Limb (tissue), 2 donors: ENCODE measurements around the gene PIK3CA.
"Not testable (repeated sequence)": the region's sequence is repeated elsewhere in the genome, so short reads cannot be mapped to it uniquely, and the experiment has no call there.

ENCODE experiments used
- DNase-seq, 2 donors: peaks; one replicate each; pipeline ENCODE4 v3.0.0-alpha.2; 2016; ENCODE audit errors: extremely low spot score in 2 of 2

The PIK3CA gene

DNA sequence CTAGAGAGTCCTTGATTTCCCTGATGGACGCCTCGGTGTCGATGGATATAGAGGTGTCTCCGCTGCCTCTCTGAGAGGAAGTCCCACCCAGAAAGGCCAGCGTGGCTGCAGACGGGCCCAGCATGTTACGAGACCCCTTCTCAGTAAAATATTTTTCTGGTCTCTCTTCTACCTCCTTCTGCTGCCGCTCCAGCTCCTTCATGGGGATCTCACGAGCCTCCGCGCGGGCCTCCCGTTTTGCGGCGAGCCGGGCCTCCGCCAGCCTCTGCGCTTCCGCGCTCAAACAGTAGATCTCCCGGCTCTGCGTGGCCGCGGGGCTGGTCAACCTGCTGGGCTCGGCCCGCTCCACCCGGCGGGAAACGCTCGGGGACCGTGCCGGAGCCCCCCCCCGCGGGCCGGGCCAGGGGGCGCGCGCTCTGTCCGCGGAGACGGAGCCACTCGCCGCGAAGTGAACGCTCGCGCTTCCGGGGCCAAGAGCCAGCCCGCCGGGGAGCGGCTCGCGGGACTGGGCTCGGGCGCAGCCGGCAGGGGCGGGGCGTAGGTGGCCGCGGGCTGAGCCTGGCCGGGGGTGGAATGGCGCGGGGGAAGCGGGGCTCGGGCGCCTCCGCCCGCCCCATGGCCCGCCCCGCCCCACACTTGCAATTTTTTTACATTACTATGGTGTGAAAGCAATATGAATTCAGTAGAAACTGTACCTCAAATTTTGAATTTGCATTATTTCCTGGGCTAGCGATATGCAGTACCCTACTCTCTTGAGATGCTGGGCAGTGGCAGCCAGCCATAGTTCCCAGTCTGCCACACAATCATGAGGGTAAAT lies 113.0 kb downstream of the PIK3CA start:
- DNase-seq: peak; percentile 34 to 77

DNA sequence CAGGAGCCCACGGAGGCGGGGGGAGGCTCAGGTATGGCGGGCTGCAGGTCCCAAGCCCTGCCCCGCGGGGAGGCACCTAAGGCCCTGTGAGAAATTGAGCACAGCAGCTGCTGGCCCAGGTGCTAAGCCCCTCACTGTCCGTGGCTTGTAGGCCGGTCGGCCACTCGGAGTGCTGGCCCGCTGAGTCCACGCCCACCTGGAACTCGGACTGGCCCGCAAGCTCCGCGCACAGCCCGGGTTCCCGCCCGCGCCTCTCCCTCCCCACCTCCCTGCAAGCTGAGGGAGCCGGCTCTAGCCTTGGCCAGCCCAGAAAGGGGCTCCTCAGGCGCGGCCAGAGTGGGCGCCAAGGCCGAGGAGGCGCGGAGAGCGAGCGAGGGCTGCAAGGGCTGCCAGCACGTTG lies 115.0 kb downstream of the PIK3CA start:
- no peak for DNase-seq

DNA sequence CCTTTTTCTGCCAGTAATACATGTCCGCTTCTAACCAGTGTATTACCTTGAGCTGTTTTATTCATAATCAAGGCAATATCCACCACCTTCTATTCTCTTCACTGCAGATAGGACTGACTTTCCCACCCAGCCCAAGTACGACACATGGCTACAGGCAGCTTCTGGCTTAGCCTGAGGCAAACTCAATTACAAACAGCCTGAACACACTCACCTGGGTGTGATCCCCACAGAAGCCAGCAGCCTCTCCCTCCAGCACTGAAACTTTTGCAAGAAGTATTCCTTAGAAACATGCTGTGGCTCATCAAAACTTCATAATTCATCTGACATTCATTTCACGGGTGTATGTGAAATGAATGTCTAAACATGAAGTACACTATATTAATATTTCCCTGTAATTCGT lies 116.3 kb downstream of the PIK3CA start:
- no peak for DNase-seq

DNA sequence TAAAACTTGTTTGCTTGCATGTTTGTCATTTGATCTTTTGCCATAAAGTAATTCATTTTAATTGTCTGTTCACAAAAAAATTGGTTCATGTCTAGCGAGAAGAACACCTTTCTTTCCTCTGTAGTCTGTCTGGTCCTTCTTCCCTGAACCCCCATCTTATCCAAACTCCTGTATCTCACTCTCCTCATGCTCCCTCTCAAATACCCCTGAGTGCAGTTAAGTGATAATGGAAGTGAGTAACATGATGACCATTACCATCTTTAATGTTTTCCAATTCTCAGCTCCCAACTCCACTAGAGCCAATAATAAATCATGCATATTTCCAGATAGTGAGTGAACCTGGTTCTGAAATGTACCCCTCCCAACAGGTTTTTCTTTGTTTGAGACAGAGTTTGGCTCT lies 116.9 kb downstream of the PIK3CA start:
- DNase-seq: no peak

DNA sequence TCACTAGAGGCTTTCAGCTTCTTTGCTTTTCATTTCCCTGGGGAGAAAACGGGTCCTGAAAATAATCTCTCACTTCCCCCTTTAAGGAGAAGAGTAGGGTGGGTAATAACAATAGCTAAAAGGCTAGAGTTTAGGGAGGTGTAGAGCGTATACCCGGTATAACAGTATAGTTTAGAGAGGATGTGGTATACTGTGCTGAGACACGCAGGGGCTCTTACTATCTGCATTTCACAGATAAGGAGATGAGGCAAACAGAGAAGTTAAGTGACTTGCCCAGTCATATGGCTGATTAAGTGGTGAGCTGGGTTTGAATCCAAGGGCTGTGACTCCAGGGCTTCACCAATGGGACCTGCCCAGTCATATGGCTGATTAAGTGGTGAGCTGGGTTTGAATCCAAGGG lies 117.7 kb downstream of the PIK3CA start:
- DNase-seq: no peak

DNA sequence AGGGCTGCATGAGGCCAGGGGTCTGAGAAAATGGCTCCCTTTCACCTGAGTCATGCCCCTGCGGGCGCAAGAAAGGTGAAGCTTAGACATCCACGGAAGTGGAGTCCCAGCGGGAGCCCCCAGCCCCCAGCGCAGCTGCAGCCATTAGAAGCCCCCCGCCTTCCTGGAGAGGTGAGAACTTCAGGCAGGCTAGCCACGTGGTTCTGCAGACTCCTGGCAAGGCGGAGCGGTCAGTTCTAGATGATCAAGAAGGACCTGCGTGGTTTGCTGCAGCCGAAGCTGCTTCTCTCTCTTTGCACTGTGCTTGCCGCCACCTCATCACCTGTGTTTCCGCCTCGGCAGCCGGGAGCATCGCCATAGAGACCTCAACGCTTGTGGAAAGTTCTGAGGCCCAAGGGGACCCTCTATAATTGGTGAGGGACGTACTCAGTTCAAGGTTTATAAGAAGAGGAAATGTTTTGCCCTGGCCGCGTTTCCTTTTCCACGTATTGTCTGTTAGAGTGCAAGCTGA lies 118.6 kb downstream of the PIK3CA start:
- DNase-seq: no peak

DNA sequence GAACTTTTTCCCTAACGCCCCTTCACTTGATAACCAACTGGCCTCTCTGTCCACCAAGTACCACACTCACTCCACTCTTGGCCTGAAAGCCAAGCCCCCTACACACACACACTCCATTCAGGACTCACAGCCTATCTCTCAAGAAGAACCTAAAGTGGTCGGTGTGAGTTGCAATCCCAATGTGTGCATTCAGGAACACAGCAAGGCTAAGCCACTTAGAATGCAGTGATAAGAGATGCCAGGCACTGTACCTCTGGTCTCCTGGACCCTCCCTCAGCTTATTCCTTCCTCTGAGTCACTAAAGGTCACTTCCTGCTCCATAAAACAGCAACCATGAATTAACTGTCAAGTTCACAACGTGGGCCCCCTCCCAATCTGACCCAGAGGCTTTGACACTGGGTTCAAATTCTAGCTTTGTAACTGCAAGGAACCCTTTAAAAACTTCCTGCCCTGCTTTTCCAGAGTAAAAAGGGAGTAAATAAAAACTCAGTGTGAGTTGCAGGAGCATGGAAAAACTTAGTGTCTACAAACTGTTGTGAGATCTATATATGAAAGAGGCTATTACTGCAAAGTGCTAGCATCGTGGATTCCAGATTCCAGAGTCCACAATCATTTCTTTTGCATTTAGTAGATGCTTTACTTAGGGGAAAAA lies 120.4 kb downstream of the PIK3CA start:
- no peak for DNase-seq

DNA sequence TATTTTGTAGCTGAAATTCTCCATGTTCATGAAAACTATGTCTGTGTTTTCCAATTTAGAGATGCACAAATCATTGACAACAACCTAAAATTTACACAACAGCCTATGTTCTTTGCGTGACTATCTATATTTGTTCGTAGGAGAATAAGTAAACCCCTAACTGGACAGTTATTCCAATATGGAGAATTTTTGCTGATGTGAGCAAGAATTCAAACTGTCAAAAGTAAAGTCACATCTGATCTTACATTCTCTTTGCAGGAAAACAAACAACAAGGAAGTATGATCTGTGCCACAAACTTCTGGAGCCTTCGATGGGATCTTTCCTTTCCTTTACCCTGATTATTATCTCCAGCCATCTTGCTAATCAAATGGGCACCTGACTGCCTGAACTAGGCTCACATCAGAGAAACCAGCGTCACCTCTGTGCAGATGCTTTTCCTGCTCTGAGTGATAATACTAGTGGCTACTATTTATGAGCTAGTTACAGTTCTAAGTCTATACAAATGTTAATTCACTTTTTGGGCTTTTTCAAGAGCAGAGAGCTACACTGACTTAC lies 121.1 kb downstream of the PIK3CA start:
- DNase-seq: no peak

DNA sequence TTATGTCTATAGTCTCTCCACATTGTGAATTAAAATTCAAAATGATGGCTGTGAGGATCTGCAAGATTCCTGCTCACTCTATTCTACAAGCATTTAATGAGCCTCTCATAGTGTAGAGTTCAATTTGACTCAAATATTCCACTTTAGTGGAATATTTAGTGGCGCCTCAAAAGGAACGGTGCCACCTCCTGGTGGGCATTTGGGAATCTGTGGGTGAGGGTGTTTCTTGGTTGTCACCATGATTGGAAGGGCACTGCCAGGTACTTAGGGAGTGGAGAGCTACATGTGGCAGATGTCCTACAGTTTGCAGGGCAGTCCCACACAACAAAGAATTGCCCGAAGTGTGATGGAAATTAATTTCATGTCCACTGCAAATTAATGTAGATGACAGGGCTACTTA lies 124.2 kb downstream of the PIK3CA start:
- DNase-seq: no peak

DNA sequence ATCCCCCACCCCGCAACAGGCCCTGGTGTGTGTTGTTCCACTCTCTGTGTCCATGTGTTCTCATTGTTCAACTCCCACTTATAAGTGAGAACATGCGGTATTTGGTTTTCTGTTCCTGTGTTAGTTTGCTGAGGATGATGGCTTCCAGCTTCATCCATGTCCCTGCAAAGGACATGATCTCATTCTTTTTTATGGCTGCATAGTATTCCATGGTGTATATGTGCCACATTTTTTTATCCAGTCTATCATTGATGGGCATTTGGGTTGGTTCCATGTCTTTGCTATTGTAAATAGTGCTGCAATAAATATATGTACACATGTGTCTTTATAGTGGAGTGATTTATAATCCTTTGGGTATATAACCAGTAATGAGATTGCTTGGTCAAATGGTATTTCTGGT lies 126.3 kb downstream of the PIK3CA start:
- not testable (repeated sequence) for DNase-seq

DNA sequence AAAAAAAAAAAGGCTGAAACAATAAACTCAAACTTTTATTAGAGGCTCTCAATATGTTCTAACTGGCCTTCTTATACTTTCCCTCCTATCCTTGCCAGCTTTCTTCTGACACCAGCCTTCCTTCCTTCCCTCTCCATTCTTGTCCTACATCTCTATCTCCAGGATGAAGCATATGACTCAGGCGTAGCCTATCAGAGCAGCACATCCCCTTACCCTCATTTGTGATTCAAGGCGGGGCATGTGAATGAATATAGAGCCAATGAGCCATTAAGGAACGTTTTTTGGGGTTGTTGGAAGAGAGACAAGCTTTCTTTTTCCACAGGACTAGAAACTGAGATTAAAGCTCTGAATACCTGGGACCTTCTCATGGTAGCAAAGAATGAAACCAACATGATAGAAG lies 127.8 kb downstream of the PIK3CA start:
- DNase-seq: no peak

DNA sequence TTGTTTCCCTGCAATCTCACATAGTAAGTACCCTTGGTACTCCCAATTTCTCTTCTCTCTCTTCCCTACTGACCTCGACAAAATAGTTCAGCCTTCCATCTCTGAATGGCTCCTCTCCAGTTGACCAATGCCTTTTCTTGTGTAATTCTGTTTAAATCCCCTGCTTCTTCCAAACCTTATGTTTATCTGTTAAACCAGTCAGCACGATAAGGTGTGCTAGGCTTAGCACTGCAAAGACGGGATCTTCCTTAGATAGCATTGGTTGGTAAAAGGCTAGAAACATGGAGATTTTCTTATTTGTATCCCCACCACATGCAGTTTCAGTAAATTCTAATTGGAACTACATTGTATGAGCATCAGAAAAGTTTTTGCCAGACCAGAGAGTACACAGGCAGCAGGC lies 128.6 kb downstream of the PIK3CA start:
- DNase-seq: no peak

DNA sequence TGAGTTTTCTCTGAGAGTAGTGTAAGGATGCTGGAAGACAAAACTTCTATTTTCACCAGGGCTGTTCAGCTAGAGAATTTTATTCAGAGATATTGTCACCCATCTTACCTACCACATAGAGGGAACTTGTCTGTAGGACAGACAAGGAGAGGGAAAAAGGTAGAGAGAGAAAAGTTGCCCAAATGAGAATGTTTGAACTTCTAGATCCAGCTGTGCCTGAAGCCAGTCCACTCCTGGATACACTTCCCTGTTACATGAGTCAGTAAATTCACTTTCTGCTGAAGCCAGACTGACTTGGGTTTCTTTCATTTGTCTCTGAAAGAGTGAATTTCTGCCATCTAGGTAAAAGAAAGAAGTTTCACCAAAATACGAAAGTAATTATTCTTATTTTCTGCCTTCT lies 130.0 kb downstream of the PIK3CA start:
- no peak for DNase-seq

DNA sequence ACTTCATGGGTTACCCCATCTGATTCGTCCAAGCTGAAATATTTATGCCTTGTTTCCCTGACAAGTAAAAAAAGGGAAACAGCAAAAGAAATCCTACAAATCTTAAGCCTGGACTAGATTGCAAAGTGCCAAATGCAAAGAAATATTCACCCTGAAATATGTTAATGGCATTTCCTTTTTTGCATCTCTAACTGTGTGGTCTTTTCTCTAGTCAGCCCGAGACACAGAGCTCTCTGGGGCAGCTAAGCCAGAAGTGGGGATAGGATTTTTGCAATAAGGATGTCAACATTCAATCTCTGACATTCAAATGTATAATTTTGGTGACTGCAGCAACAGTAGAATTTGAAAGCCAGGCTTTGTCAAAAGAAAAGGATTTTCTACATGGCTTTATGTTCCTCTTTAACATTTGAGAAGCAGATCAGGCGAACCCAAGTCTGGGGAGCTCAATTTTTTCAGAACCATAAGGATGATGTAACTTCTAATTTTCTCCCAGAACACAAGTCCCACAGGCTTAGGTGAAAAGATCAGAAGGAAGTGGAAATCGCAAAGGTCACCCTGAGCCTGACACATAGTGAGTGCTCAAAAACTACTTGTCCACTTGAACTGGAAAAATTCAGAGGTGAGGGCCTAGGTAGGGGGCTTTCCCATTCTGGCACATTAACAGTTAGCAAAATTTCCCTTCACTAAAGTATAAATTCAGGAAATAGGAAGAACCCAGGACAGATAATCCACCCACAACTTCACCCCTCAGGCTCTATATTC lies 131.0 kb downstream of the PIK3CA start:
- DNase-seq: no peak

DNA sequence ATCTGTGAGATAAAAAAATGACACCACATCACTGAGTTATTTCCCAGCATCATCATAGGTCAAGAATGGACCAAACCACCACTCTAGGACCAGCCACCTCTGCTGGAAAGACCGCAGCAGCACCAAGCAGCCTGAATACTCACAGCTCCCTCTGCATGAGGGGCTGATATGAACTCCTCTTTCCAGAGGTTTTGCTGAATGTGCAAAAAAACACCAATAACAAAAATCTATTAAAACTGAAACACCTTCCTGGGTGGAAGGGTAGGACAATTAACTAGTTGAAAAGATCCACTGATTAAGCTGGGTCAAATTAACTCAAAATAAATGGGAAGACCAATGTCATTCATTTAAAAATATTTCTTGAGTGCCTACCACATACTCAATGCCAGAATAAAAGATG lies 131.7 kb downstream of the PIK3CA start:
- DNase-seq: no peak

DNA sequence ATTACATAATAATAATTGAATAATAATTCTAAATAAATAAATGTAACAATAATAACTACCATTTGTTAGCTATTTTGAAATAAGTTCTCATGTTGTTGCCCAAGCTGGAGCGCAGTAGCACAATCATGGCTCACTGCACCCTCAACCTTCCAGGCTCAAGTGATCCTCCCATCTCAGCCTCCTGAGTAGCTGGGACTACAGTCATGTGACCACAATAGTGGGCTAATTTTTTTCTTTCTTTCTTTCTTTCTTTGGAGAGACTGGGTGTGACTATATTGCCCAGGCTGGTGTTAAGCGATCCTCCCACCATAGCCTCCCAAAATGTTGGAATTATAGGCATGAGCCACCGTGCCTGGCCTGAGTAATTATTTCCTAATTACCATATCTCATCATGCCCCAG lies 133.7 kb downstream of the PIK3CA start:
- no peak for DNase-seq

DNA sequence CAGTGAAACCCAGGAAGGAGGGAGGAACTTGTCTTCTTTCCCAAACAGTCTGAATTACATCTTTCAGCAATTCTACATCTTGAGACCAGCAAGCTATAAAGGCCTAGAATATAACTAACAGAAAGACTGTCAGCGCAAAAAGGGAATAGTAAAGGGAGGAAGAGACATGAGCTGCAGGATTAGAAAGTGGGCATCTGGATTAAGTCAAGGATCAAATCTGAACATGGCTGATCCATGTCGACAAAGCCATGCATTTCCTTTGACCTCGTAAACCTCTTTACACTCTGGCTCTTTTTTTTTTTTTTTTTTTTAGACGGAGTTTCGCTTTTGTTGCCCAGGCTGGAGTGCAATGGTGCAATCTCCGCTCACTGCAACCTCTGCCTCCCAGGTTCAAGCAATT lies 138.2 kb downstream of the PIK3CA start:
- DNase-seq: no peak

DNA sequence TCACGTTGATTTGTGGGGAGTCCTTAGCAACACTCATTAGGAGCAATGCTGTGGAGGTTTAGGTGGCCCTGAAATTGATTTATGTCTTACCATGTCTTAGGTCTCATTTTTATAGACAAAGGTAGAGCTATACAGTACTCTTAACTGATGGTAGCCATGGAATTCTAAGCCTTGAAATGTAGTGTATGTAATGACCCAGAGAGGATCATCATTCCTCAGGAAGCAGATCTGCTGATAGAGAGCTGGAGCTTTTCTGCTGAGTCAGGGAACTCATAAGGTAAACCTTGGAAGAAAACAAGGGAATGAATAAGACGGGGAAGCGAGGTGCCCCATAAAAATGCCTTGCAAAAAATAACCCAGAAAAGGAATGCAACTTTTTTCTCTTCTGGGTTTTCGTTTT lies 140.7 kb downstream of the PIK3CA start:
- no peak for DNase-seq

DNA sequence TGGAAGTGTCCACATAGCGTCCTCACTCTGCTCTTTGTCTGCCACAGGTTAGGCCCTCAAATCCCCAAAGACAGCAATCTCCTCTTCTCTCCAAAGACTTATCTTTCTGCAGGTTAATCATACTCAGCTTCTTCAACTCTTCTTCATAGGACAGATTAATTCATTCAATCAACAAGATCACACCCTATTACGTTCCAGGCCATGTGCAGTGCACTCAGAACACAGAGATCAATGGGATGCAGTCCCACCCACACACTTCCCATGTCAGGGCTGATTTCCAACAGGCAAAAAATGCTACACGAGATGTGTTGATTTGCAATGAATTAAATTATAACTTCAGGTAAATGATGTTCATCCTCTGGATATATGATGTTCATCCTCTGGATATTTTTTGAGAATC lies 141.1 kb downstream of the PIK3CA start:
- DNase-seq: no peak
